HCT116 (cell line): ENCODE data around the gene KIRREL2.

Experiments used
- POLR2A ChIP-seq: IDR thresholded peaks from 2 replicates; pipeline ENCODE4 v1.7.0; 2011; ENCODE audit warnings: borderline replicate concordance; ENCODE audit not compliant: insufficient read depth, insufficient read length; ENCODE audit errors: extremely low read depth
- SP1 ChIP-seq: IDR thresholded peaks from 2 replicates; pipeline ENCODE4 v1.6.1; 2012; ENCODE audit warnings: low read depth
- TF ChIP-seq, protein P1 (sequence below), 3 experiments: fragments of 200-600 bp in 1 of 3; sonication (generic) in 1 of 3; IDR thresholded peaks in 2 of 3; conservative IDR thresholded peaks in 1 of 3; 2 replicates each; pipeline ENCODE4 v1.5.1; 2012 to 2017; ENCODE audit warnings: low read depth in 2 of 3, low read length in 2 of 3, antibody characterized with exemption in 1 of 3, borderline replicate concordance in 1 of 3, control low read depth in 1 of 3, mild to moderate bottlenecking in 1 of 3, mixed read lengths in 1 of 3, mixed run types in 1 of 3, moderate library complexity in 1 of 3; ENCODE audit not compliant: insufficient read depth in 1 of 3

DNA sequence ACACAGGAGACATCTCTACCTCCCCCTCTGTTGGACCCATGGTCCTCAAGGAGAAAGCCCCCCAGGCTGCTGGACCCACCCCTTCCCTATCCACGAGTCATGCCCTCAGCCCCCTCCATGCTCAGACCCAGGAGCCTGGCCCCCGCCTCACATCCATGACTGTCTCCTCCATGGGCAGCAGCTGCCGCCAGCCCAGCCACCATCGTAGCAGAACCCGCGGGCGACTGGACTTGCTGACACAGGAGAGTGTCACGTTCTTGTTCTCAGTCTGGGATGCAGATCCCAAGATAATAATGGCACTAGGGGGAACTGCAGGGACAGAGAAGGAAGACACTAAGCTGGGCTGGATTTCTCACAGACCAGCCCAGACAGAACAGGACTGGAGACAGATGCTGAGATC lies 8.2 kb upstream of the KIRREL2 start:
- TF ChIP-seq, protein P1, sequence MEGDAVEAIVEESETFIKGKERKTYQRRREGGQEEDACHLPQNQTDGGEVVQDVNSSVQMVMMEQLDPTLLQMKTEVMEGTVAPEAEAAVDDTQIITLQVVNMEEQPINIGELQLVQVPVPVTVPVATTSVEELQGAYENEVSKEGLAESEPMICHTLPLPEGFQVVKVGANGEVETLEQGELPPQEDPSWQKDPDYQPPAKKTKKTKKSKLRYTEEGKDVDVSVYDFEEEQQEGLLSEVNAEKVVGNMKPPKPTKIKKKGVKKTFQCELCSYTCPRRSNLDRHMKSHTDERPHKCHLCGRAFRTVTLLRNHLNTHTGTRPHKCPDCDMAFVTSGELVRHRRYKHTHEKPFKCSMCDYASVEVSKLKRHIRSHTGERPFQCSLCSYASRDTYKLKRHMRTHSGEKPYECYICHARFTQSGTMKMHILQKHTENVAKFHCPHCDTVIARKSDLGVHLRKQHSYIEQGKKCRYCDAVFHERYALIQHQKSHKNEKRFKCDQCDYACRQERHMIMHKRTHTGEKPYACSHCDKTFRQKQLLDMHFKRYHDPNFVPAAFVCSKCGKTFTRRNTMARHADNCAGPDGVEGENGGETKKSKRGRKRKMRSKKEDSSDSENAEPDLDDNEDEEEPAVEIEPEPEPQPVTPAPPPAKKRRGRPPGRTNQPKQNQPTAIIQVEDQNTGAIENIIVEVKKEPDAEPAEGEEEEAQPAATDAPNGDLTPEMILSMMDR (IDR thresholded peaks at IDR 0.05 in 2 of 3, conservative IDR thresholded peaks at IDR 0.05 in 1 of 3; ENCODE audit: borderline replicate concordance in 1 of 3, insufficient read depth in 1 of 3, low read depth in 2 of 3, low read length in 2 of 3): no peak
- no peak for TF ChIP-seq SP1
- TF ChIP-seq POLR2A: no peak
